NOMO-1 treated with DMSO at 0.1 percent for 48 hours (cell line): Measurements from ENCODE around the gene NID2.

Source experiments
- DNase-seq: peaks from one replicate; lab custom pipeline; 2025; ENCODE audit not compliant: unreplicated experiment; lab: John Stamatoyannopoulos, UW

NID2 gene

DNA sequence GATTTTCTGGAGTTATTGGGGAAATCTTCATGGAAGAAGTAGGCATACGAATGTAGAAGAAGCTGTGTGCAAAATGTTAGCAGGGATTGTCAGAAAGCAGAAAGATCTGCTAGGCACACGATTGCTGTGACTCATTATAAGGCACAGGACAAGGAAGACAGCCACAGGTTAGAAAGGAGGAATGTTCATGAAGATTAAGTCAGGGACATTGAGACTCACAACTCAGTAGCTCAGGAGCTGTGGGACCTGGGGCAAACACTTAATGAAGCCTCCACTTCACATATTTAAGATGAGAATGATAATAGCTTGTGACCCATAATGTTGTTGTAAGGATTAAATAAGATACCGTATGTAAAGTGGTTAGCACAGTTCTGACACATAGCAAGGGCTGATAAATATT lies 106.1 kb downstream of the NID2 start:
- DNase-seq: no peak

DNA sequence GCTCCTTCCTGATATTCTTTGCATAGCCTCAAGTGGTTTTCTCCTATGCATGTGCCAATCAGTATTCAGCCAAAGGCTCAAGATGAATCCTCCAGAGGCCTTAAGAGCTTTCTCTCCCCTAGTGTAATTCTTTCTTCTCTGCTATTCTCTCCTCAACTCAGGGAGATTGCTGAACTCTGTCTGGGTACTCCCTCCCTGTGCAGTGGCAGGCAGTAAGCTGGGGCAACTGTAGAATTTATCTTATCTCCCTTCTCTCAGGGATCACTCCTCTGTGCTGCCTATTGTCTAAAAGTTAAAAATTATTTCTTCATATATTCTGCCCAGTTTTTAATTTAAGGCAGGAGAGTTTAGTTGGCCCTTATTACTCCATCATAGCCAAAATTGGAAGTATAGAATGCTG lies 108.0 kb downstream of the NID2 start:
- no peak for DNase-seq

- DNase-seq: no peak
Measured at GRCh38 chr14:51959928-51960327, 108.9 kb downstream of the NID2 start.

- DNase-seq: no peak
Measured at GRCh38 chr14:51957950-51958349, 110.9 kb downstream of the NID2 start.
